HAP-1 (cell line): ENCODE measurements around the gene ASTN2.

Experiments
- DNase-seq, 2 experiments: peaks; one replicate each; pipeline ENCODE4 v3.0.0-alpha.2; 2016 to 2020; ENCODE audit warnings: low spot score in 2 of 2
- H3K27me3 ChIP-seq: fragments of 250-450 bp; sonication (Bioruptor Pico); 2 replicates; pipeline ENCODE4 v1.5.1; 2020; ENCODE audit warnings: low read depth, mild to moderate bottlenecking, moderate library complexity
- H3K36me3 ChIP-seq: fragments of 250-450 bp; sonication (Bioruptor Pico); replicated peaks from 2 replicates; pipeline ENCODE4 v1.5.1; 2020; ENCODE audit warnings: mild to moderate bottlenecking
- H3K4me1 ChIP-seq: fragments of 250-450 bp; sonication (Bioruptor Pico); 2 replicates; pipeline ENCODE4 v1.5.1; 2020; ENCODE audit warnings: mild to moderate bottlenecking
- H3K4me3 ChIP-seq: fragments of 250-450 bp; sonication (Bioruptor Pico); 2 replicates; pipeline ENCODE4 v1.5.1; 2020; ENCODE audit warnings: mild to moderate bottlenecking, moderate library complexity
- H3K9me3 ChIP-seq: fragments of 250-450 bp; sonication (Bioruptor Pico); 2 replicates; pipeline ENCODE4 v1.5.1; 2020; ENCODE audit warnings: mild to moderate bottlenecking, moderate library complexity
- in situ Hi-C: fragments of 300-500 bp; cut with MboI; formaldehyde crosslinking; loops from 3 replicates; pipeline ENCODE4 v1.14.3; 2020; ENCODE audit warnings: low sequenced_read_pairs, inconsistent platforms, mixed read lengths

Gene ASTN2

GRCh38 chr9:117214416-117214815 lies 200.4 kb downstream of the ASTN2 start:
- no peaks in the 10 kb centered on the region for H3K27me3 ChIP-seq
- DNase-seq = no peak
- in situ Hi-C loops = no loop called here
- no peaks in the 10 kb centered on the region for H3K9me3 ChIP-seq
- H3K4me3 ChIP-seq = no peak overlapping the region
- H3K36me3 ChIP-seq = no peaks in the 10 kb centered on the region
- no peaks in the 10 kb centered on the region for H3K4me1 ChIP-seq

DNA sequence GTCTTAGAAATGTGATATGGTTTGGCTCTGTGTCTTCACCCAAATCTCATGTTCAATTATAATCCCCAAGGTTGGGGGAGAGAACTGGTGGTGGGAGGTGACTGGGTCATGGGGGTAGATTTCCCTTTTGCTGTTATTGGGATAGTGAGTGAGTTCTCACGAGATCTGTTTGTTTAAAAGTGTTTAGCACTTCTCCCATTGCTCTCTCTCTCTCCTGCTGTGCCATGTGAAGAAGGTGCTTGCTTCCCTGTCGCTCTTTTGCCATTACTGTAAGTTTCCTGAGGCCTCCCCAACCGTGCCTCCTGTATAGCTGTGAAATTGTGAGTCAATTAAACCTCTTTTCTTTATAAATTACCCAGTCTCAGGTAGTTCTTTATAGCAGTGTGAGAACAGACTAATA lies 203.6 kb downstream of the ASTN2 start:
- H3K4me1 ChIP-seq = no peaks in the 10 kb centered on the region
- in situ Hi-C loops = no loop called here
- H3K9me3 ChIP-seq = no peaks in the 10 kb centered on the region; the same call in 1 of the 2 replicates
- H3K27me3 ChIP-seq = no peaks in the 10 kb centered on the region
- no peaks in the 10 kb centered on the region for H3K36me3 ChIP-seq
- no peak overlapping the region for H3K4me3 ChIP-seq
- no peak for DNase-seq

DNA sequence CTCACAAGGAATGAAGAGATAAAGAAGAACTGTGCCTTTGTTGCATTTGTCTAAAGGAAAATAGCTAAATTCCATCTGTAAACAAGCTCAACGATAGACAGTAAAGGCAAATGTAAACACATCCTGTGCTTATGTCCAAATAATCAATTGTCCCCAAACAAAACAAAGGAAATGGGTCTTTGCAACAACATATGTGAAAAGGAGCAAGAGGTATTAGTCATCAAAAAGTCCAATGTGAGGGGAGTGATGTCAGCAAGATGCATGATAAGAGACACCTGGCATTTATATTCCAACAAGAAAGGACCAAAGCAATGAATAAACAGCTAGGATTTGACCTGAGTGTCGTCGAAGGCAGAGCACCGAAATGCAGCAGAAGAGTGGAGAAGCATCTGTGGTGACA lies 209.1 kb downstream of the ASTN2 start:
- Histone ChIP-seq H3K4me1 (no peaks in the 10 kb centered on the region), H3K27me3 (no peaks in the 10 kb centered on the region), H3K36me3 (no peaks in the 10 kb centered on the region), H3K9me3 (no peaks in the 10 kb centered on the region; the same call in 1 of the 2 replicates), H3K4me3 (no peak overlapping the region)
- DNase-seq = no peak
- in situ Hi-C loops = no loop called here

- H3K4me3 ChIP-seq = no peak overlapping the region
- no peaks in the 10 kb centered on the region for H3K36me3 ChIP-seq
- in situ Hi-C loops = no loop called here
- H3K9me3 ChIP-seq = no peaks in the 10 kb centered on the region; the same call in 1 of the 2 replicates
- H3K4me1 ChIP-seq = no peaks in the 10 kb centered on the region
- DNase-seq = no peak
- H3K27me3 ChIP-seq = no peaks in the 10 kb centered on the region
Observed at GRCh38 chr9:117204971-117205370, 209.9 kb downstream of the ASTN2 start.

DNA sequence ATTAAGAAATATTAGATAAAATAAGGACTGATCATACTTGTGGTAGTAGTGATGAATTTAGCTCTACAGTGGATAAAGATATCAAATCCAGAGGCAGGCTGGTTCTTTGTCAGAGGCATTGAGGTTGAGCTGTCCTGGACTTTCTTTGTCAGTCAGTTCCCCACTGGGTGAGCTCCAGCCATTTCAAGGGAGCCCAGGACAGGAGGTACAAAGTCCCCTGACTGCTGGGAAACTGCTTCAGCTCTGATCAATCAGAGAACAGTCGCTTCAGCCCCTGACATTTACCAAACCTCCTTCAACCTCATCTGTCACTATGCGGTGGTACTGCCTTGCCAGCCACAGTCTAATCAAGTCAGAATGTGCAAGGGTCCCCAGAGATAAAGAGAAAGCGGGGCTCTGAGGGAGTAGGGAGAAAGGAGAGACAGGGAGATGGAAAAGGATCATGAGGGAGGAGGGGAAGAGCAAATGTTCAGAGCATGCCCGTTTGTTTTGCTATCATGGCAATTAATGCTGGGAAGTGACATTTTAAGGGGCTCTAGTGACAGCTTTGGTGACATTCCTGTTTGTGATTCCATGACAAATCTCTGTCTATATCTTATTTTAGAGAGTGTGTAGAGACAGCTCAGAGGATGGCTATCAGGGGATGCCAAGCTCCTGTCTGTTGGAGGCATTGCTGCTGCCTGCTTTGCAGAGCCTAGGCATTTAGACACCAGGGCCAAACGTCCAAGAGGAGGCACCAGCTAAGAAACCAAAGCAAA lies 223.2 kb downstream of the ASTN2 start:
- in situ Hi-C loops = no loop called here
- Histone ChIP-seq H3K4me3 (no peak overlapping the region), H3K4me1 (no peaks in the 10 kb centered on the region), H3K36me3 (no peaks in the 10 kb centered on the region), H3K9me3 (no peaks in the 10 kb centered on the region), H3K27me3 (no peaks in the 10 kb centered on the region)
- no peak for DNase-seq

GRCh38 chr9:117189121-117189520 lies 225.7 kb downstream of the ASTN2 start:
- in situ Hi-C loops = no loop called here
- Histone ChIP-seq H3K4me1 (no peaks in the 10 kb centered on the region), H3K36me3 (no peaks in the 10 kb centered on the region), H3K27me3 (no peaks in the 10 kb centered on the region), H3K4me3 (no peak overlapping the region), H3K9me3 (no peaks in the 10 kb centered on the region)
- no peak for DNase-seq

GRCh38 chr9:117188394-117188793 lies 226.5 kb downstream of the ASTN2 start:
- H3K27me3 ChIP-seq = no peaks in the 10 kb centered on the region
- in situ Hi-C loops = no loop called here
- H3K4me3 ChIP-seq = no peak overlapping the region
- no peaks in the 10 kb centered on the region for H3K36me3 ChIP-seq
- DNase-seq = no peak
- no peaks in the 10 kb centered on the region for H3K9me3 ChIP-seq
- H3K4me1 ChIP-seq = no peaks in the 10 kb centered on the region

DNA sequence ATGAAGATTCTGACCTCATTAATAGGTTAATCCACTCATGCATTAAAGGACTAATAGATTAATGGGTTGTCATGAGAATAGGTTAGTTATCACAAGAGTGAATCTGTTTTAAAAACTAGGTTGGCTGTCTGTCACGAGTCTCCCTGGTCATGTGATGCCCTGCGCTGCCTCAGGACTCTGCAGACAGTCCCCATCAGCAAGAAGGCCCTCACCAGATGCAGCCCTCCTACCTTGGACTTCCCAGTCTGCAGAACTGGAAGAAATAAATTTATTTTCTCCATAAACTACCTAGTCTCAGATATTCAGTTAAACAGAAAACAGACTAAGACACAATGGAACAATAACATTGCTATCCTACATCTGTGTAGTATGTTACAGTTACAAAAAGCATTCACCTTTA lies 227.4 kb downstream of the ASTN2 start:
- H3K4me3 ChIP-seq = no peak overlapping the region
- no peak for DNase-seq
- H3K27me3 ChIP-seq = no peaks in the 10 kb centered on the region
- in situ Hi-C loops = no loop called here
- H3K9me3 ChIP-seq = no peaks in the 10 kb centered on the region
- H3K36me3 ChIP-seq = no peaks in the 10 kb centered on the region
- H3K4me1 ChIP-seq = no peaks in the 10 kb centered on the region

GRCh38 chr9:117184173-117184572 lies 230.7 kb downstream of the ASTN2 start:
- H3K4me3 ChIP-seq = no peak overlapping the region
- no peaks in the 10 kb centered on the region for H3K4me1 ChIP-seq
- H3K27me3 ChIP-seq = no peaks in the 10 kb centered on the region
- H3K36me3 ChIP-seq = no peaks in the 10 kb centered on the region
- H3K9me3 ChIP-seq = no peaks in the 10 kb centered on the region
- no peak for DNase-seq
- in situ Hi-C loops = no loop called here

- Histone ChIP-seq H3K4me3 (no peak overlapping the region), H3K4me1 (no peaks in the 10 kb centered on the region), H3K36me3 (no peaks in the 10 kb centered on the region), H3K9me3 (no peaks in the 10 kb centered on the region), H3K27me3 (no peaks in the 10 kb centered on the region)
- no peak for DNase-seq
- in situ Hi-C loops = no loop called here
Observed at GRCh38 chr9:117182046-117182445, 232.8 kb downstream of the ASTN2 start.

DNA sequence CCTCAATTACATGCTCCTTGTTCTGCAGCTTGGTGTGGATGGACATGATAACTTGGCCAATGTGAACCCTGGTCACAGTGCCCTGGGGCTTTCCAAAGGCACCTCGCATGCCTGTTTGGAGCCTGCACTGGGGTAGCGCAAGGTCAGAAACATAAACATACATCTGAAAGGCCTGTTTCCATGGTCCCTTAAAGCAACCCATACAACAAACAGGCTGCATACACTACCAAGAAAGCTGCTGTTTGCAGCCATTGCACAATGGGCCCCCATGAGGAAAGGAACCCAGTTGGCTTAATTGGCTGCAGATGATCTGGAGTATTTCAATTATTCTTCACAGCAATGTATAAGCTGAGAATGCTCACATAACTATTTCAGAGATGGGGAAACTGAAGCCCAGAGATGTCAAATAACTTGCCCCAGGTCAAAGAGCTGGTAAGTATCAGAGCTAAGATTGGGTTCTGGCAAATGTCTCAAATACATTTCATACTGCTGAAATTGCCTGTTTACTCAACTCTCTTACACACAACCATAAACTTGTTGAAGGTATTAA lies 233.9 kb downstream of the ASTN2 start:
- no peak for DNase-seq
- Histone ChIP-seq H3K9me3 (no peaks in the 10 kb centered on the region), H3K36me3 (no peaks in the 10 kb centered on the region), H3K27me3 (no peaks in the 10 kb centered on the region), H3K4me1 (no peaks in the 10 kb centered on the region), H3K4me3 (no peak overlapping the region)
- in situ Hi-C loops = no loop called here

- in situ Hi-C loops = no loop called here
- no peak overlapping the region for H3K4me3 ChIP-seq
- no peaks in the 10 kb centered on the region for H3K9me3 ChIP-seq
- no peak for DNase-seq
- no peaks in the 10 kb centered on the region for H3K27me3 ChIP-seq
- H3K36me3 ChIP-seq = no peaks in the 10 kb centered on the region
- H3K4me1 ChIP-seq = no peaks in the 10 kb centered on the region
Observed at GRCh38 chr9:117178596-117179375, 236.1 kb downstream of the ASTN2 start.

- Histone ChIP-seq H3K36me3 (no peaks in the 10 kb centered on the region), H3K27me3 (no peaks in the 10 kb centered on the region), H3K4me3 (no peak overlapping the region), H3K9me3 (no peaks in the 10 kb centered on the region), H3K4me1 (no peaks in the 10 kb centered on the region)
- no peak for DNase-seq
- in situ Hi-C loops = no loop called here
Observed at GRCh38 chr9:117170567-117170966, 244.3 kb downstream of the ASTN2 start.

GRCh38 chr9:117169089-117169621 lies 245.7 kb downstream of the ASTN2 start:
- no peak for DNase-seq
- no peaks in the 10 kb centered on the region for H3K4me1 ChIP-seq
- no peaks in the 10 kb centered on the region for H3K27me3 ChIP-seq
- H3K9me3 ChIP-seq = no peaks in the 10 kb centered on the region
- no peaks in the 10 kb centered on the region for H3K36me3 ChIP-seq
- H3K4me3 ChIP-seq = no peak overlapping the region
- in situ Hi-C loops = no loop called here
